IPS-18a (cell line): ENCODE measurements around the gene FCN1.
"Not testable (repeated sequence)": the region's sequence is repeated elsewhere in the genome, so short reads cannot be mapped to it uniquely, and the experiment has no call there.

ENCODE experiments used
- H3K27ac ChIP-seq: one replicate; pipeline ENCODE4 v1.5.1; 2013; ENCODE audit warnings: low read length
- H3K27me3 ChIP-seq: one replicate; pipeline ENCODE4 v1.6.1; 2013; ENCODE audit warnings: mild to moderate bottlenecking, low read length; ENCODE audit not compliant: control insufficient read depth, insufficient read depth
- H3K36me3 ChIP-seq: one replicate; pipeline ENCODE4 v1.6.1; 2013; ENCODE audit warnings: low read depth, low read length; ENCODE audit not compliant: control insufficient read depth
- H3K4me1 ChIP-seq: one replicate; pipeline ENCODE4 v1.6.1; 2013; ENCODE audit warnings: low read depth, low read length; ENCODE audit not compliant: control insufficient read depth
- H3K4me3 ChIP-seq: one replicate; pipeline ENCODE4 v1.5.1; 2013; ENCODE audit warnings: low read length
- H3K9ac ChIP-seq: one replicate; pipeline ENCODE4 v1.6.1; 2013; ENCODE audit warnings: mild to moderate bottlenecking, low read length, moderate library complexity
- H3K9me3 ChIP-seq: one replicate; pipeline ENCODE4 v1.6.1; 2013; ENCODE audit warnings: low read depth, low read length; ENCODE audit not compliant: control insufficient read depth

Gene FCN1

GRCh38 chr9:134960701-134961181 is 43.0 kb upstream of the FCN1 start:
- Histone ChIP-seq H3K4me1 (no peaks in the 10 kb centered on the region), H3K36me3 (no peaks in the 10 kb centered on the region), H3K27ac (no peak overlapping the region), H3K27me3 (no peaks in the 10 kb centered on the region), H3K4me3 (no peak overlapping the region), H3K9ac (no peak overlapping the region), H3K9me3 (no peaks in the 10 kb centered on the region)

DNA sequence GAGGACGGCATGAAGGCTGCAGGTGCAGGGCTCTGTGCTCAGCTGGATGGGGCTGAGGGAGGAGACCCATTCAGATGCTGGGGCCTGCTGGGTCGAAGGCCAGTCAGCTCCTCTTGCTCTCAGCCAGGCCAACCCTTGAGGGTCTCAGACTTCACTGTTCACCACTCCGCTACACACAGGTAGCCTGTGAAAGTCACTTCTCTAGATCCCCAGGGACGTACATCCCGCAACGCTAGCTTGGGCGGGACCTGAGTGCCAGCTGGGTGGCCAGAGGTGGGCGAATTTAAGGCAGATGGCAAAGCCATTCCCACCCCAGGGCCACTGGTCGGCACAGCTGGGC is 42.2 kb upstream of the FCN1 start:
- H3K4me3 ChIP-seq: no peak overlapping the region
- H3K9me3 ChIP-seq: no peaks in the 10 kb centered on the region
- H3K36me3 ChIP-seq: no peaks in the 10 kb centered on the region
- no peaks in the 10 kb centered on the region for H3K4me1 ChIP-seq
- H3K9ac ChIP-seq: no peak overlapping the region
- no peaks in the 10 kb centered on the region for H3K27me3 ChIP-seq
- no peak overlapping the region for H3K27ac ChIP-seq

- no peaks in the 10 kb centered on the region for H3K36me3 ChIP-seq
- no peaks in the 10 kb centered on the region for H3K4me1 ChIP-seq
- H3K27me3 ChIP-seq: no peaks in the 10 kb centered on the region
- H3K27ac ChIP-seq: no peak overlapping the region
- H3K9me3 ChIP-seq: no peaks in the 10 kb centered on the region
- H3K9ac ChIP-seq: no peak overlapping the region
- no peak overlapping the region for H3K4me3 ChIP-seq
These were observed 41.6 kb upstream of the FCN1 start for GRCh38 chr9:134959126-134959970.

- Histone ChIP-seq H3K9me3 (no peaks in the 10 kb centered on the region), H3K36me3 (no peaks in the 10 kb centered on the region), H3K4me3 (no peak overlapping the region), H3K27ac (no peak overlapping the region), H3K27me3 (no peaks in the 10 kb centered on the region), H3K9ac (no peak overlapping the region), H3K4me1 (no peaks in the 10 kb centered on the region)
These were observed 40.2 kb upstream of the FCN1 start for GRCh38 chr9:134957945-134958227.

DNA sequence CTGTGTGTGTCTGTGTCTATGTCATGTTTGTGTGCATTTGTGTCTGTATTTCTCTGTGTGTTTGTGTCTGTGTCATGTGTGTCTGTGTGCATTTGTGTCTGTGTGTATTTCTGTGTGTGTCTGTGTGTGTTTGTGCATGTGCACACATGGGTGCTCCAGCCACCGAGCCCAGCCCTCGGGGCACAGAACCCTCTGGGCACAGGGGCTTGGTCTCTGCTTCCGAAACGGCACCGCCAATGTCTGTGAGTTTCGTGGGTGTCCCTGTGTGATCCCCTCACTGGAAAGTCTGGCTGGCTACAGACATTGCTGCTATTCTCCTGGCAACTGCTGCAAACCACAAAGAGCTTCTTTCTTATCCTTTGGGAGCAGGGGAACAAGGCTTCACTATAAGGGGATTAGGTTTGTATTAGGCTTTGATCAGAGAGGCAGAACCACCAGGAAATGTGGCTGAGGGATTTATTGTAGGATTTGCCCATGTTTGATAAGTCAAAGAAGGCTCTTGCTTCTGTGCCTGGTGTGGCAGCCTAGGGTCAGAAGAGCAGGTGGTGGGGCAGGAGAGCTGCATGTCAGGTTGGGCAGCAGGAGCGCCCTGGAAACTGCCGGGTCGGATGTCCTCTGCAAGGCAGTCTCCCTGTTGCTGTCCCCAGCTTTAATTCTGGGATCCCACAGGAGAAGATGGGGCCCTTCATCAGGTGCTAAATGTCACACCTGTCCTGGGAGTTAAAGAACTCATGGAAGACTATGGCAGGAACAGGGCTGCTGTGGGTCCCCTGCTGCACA is 39.6 kb upstream of the FCN1 start:
- no peak overlapping the region for H3K27ac ChIP-seq
- no peaks in the 10 kb centered on the region for H3K36me3 ChIP-seq
- no peaks in the 10 kb centered on the region for H3K27me3 ChIP-seq
- no peak overlapping the region for H3K9ac ChIP-seq
- no peak overlapping the region for H3K4me3 ChIP-seq
- H3K9me3 ChIP-seq: no peaks in the 10 kb centered on the region
- no peaks in the 10 kb centered on the region for H3K4me1 ChIP-seq

GRCh38 chr9:134956387-134956786 is 38.7 kb upstream of the FCN1 start:
- not testable (repeated sequence) for H3K27ac ChIP-seq, H3K9me3 ChIP-seq, H3K4me1 ChIP-seq, H3K27me3 ChIP-seq, H3K36me3 ChIP-seq, H3K9ac ChIP-seq, H3K4me3 ChIP-seq

DNA sequence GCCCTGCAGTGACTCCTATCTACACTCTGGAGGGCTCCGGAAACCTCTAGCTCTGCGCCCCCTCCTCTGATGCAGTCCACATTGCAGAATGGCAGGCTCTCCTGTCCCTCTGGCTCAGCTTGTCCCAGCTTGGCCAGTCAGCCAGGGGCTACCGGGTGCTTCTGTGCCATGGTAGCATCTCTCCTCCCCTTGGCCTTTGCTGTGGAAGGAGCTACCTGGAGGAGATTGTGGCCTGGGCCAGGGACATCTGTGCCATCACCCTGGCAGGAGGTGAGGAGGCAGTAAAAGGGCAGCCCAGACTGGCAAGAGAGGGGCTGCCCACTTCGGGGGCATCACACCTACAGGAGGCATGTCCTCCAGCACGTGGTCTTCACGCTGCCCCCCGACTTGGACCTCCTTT is 38.1 kb upstream of the FCN1 start:
- H3K4me1 ChIP-seq: no peaks in the 10 kb centered on the region
- no peak overlapping the region for H3K4me3 ChIP-seq
- H3K9ac ChIP-seq: no peak overlapping the region
- H3K9me3 ChIP-seq: no peaks in the 10 kb centered on the region
- H3K27me3 ChIP-seq: no peaks in the 10 kb centered on the region
- no peaks in the 10 kb centered on the region for H3K36me3 ChIP-seq
- H3K27ac ChIP-seq: no peak overlapping the region

GRCh38 chr9:134955156-134955555 is 37.4 kb upstream of the FCN1 start:
- Histone ChIP-seq H3K27me3 (no peaks in the 10 kb centered on the region), H3K36me3 (no peaks in the 10 kb centered on the region), H3K27ac (no peak overlapping the region), H3K9ac (no peak overlapping the region), H3K4me1 (no peaks in the 10 kb centered on the region), H3K4me3 (no peak overlapping the region), H3K9me3 (no peaks in the 10 kb centered on the region)

GRCh38 chr9:134951994-134952393 is 34.3 kb upstream of the FCN1 start:
- H3K27me3 ChIP-seq: no peaks in the 10 kb centered on the region

GRCh38 chr9:134951461-134951860 is 33.7 kb upstream of the FCN1 start:
- Histone ChIP-seq H3K27ac (no peak overlapping the region), H3K4me1 (no peaks in the 10 kb centered on the region), H3K9ac (no peak overlapping the region), H3K9me3 (no peaks in the 10 kb centered on the region), H3K4me3 (no peak overlapping the region), H3K27me3 (no peaks in the 10 kb centered on the region), H3K36me3 (no peaks in the 10 kb centered on the region)

More at GRCh38 chr9:134951994-134952393, 34.3 kb upstream of the FCN1 start:
- Histone ChIP-seq H3K9me3 (no peaks in the 10 kb centered on the region), H3K9ac (no peak overlapping the region), H3K4me3 (no peak overlapping the region), H3K27ac (no peak overlapping the region), H3K4me1 (no peaks in the 10 kb centered on the region), H3K36me3 (no peaks in the 10 kb centered on the region)

- Histone ChIP-seq H3K36me3 (no peaks in the 10 kb centered on the region), H3K4me3 (no peak overlapping the region), H3K9me3 (no peaks in the 10 kb centered on the region), H3K27ac (no peak overlapping the region), H3K4me1 (no peaks in the 10 kb centered on the region), H3K9ac (no peak overlapping the region), H3K27me3 (no peaks in the 10 kb centered on the region)
These were observed 32.9 kb upstream of the FCN1 start for GRCh38 chr9:134950386-134951210.
